H1 (cell line): ENCODE data around the gene TTL. TPM values are rescaled to one million over a fixed set of nuclear protein-coding genes. Genes with fewer than 3 reads are reported as not detected.

Experiments
- BCL11A ChIP-seq, 2 experiments: IDR thresholded peaks; one replicate each; pipeline ENCODE4 v1.6.1; 2011; ENCODE audit warnings: low read depth in 2 of 2, low read length in 2 of 2, mild to moderate bottlenecking in 2 of 2
- TAF1 ChIP-seq: IDR thresholded peaks from 2 replicates; pipeline ENCODE4 v1.6.1; 2011; ENCODE audit warnings: mild to moderate bottlenecking, low read depth, low read length
- polyA plus RNA-seq, 7 experiments: library from polyadenylated mRNA; depleted of rRNA in 3 of 7; stranded (reverse) in 5 of 7; unstranded in 2 of 7; fragments of >200 nt in 5 of 7; fragments of 200-250 nt in 2 of 7; gene quantifications; 1 replicate in 5 of 7; 2 replicates in 1 of 7; 4 replicates in 1 of 7; pipeline versions ENCODE4 v1.2.1 to v1.2.3, GENCODE V29; 2011 to 2013; ENCODE audit warnings: missing spikeins in 2 of 7, mixed read lengths in 2 of 7
- total RNA-seq: library from RNA; stranded (reverse); fragmentation: NEBNext Ultra II Directional; extraction: Animal tissue kit (Norgen Biotek cat#: 25700); gene quantifications from 2 replicates; pipeline ENCODE4 v1.2.1, GENCODE V29; 2021
- TF ChIP-seq, protein P1 (sequence below): fragments of 300-600 bp; sonication (generic); IDR thresholded peaks from 2 replicates; pipeline ENCODE4 v1.7.1; 2012; ENCODE audit warnings: low read length, moderate library complexity, mild to moderate bottlenecking, inconsistent platforms; ENCODE audit not compliant: insufficient replicate concordance
- TF ChIP-seq, protein P2 (sequence below): IDR thresholded peaks from 2 replicates; pipeline ENCODE4 v1.6.1; 2012; ENCODE audit warnings: low read length, inconsistent platforms

Gene TTL
- total and polyA plus RNA-seq, 2 of the 8 experiments (the other 6 are each of a cell fraction or from before 2014, with no cell fraction given), result 17.5 to 57.1 TPM

DNA sequence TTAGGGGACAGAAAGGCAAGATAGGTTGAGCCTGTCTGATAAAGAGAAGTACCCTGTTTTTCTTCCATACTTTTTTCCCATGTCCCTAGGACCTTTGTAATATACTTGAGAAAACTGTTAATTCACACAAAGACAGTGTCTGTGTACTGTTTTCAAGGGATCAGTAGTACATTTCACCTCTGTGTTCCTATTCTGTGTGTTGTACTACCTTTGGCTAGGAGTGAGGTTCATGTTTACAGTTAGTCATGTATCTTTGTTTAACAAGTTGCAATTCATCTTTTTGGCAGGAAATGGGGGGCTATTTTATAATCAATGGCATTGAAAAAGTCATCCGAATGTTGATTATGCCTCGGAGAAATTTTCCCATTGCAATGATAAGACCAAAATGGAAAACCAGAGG lies 67.0 kb downstream of the TTL start (continued):
- TF ChIP-seq, protein P1, sequence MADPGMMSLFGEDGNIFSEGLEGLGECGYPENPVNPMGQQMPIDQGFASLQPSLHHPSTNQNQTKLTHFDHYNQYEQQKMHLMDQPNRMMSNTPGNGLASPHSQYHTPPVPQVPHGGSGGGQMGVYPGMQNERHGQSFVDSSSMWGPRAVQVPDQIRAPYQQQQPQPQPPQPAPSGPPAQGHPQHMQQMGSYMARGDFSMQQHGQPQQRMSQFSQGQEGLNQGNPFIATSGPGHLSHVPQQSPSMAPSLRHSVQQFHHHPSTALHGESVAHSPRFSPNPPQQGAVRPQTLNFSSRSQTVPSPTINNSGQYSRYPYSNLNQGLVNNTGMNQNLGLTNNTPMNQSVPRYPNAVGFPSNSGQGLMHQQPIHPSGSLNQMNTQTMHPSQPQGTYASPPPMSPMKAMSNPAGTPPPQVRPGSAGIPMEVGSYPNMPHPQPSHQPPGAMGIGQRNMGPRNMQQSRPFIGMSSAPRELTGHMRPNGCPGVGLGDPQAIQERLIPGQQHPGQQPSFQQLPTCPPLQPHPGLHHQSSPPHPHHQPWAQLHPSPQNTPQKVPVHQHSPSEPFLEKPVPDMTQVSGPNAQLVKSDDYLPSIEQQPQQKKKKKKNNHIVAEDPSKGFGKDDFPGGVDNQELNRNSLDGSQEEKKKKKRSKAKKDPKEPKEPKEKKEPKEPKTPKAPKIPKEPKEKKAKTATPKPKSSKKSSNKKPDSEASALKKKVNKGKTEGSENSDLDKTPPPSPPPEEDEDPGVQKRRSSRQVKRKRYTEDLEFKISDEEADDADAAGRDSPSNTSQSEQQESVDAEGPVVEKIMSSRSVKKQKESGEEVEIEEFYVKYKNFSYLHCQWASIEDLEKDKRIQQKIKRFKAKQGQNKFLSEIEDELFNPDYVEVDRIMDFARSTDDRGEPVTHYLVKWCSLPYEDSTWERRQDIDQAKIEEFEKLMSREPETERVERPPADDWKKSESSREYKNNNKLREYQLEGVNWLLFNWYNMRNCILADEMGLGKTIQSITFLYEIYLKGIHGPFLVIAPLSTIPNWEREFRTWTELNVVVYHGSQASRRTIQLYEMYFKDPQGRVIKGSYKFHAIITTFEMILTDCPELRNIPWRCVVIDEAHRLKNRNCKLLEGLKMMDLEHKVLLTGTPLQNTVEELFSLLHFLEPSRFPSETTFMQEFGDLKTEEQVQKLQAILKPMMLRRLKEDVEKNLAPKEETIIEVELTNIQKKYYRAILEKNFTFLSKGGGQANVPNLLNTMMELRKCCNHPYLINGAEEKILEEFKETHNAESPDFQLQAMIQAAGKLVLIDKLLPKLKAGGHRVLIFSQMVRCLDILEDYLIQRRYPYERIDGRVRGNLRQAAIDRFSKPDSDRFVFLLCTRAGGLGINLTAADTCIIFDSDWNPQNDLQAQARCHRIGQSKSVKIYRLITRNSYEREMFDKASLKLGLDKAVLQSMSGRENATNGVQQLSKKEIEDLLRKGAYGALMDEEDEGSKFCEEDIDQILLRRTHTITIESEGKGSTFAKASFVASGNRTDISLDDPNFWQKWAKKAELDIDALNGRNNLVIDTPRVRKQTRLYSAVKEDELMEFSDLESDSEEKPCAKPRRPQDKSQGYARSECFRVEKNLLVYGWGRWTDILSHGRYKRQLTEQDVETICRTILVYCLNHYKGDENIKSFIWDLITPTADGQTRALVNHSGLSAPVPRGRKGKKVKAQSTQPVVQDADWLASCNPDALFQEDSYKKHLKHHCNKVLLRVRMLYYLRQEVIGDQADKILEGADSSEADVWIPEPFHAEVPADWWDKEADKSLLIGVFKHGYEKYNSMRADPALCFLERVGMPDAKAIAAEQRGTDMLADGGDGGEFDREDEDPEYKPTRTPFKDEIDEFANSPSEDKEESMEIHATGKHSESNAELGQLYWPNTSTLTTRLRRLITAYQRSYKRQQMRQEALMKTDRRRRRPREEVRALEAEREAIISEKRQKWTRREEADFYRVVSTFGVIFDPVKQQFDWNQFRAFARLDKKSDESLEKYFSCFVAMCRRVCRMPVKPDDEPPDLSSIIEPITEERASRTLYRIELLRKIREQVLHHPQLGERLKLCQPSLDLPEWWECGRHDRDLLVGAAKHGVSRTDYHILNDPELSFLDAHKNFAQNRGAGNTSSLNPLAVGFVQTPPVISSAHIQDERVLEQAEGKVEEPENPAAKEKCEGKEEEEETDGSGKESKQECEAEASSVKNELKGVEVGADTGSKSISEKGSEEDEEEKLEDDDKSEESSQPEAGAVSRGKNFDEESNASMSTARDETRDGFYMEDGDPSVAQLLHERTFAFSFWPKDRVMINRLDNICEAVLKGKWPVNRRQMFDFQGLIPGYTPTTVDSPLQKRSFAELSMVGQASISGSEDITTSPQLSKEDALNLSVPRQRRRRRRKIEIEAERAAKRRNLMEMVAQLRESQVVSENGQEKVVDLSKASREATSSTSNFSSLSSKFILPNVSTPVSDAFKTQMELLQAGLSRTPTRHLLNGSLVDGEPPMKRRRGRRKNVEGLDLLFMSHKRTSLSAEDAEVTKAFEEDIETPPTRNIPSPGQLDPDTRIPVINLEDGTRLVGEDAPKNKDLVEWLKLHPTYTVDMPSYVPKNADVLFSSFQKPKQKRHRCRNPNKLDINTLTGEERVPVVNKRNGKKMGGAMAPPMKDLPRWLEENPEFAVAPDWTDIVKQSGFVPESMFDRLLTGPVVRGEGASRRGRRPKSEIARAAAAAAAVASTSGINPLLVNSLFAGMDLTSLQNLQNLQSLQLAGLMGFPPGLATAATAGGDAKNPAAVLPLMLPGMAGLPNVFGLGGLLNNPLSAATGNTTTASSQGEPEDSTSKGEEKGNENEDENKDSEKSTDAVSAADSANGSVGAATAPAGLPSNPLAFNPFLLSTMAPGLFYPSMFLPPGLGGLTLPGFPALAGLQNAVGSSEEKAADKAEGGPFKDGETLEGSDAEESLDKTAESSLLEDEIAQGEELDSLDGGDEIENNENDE, result no peak
- TF ChIP-seq TAF1, result no peak
- no peak for TF ChIP-seq BCL11A (IDR thresholded peaks at IDR 0.05; ENCODE audit: low read depth in 2 of 2, low read length in 2 of 2)
- TF ChIP-seq, protein P2, sequence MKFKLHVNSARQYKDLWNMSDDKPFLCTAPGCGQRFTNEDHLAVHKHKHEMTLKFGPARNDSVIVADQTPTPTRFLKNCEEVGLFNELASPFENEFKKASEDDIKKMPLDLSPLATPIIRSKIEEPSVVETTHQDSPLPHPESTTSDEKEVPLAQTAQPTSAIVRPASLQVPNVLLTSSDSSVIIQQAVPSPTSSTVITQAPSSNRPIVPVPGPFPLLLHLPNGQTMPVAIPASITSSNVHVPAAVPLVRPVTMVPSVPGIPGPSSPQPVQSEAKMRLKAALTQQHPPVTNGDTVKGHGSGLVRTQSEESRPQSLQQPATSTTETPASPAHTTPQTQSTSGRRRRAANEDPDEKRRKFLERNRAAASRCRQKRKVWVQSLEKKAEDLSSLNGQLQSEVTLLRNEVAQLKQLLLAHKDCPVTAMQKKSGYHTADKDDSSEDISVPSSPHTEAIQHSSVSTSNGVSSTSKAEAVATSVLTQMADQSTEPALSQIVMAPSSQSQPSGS, result no peak
